ENCODE results near the gene TLK1. TPM values are rescaled to one million over a fixed set of nuclear protein-coding genes. Genes with fewer than 3 reads are reported as not detected.

Gene TLK1
- total and polyA plus RNA-seq, 4 donors = 8.5 to 54.4 (median 27.3) TPM

DNA sequence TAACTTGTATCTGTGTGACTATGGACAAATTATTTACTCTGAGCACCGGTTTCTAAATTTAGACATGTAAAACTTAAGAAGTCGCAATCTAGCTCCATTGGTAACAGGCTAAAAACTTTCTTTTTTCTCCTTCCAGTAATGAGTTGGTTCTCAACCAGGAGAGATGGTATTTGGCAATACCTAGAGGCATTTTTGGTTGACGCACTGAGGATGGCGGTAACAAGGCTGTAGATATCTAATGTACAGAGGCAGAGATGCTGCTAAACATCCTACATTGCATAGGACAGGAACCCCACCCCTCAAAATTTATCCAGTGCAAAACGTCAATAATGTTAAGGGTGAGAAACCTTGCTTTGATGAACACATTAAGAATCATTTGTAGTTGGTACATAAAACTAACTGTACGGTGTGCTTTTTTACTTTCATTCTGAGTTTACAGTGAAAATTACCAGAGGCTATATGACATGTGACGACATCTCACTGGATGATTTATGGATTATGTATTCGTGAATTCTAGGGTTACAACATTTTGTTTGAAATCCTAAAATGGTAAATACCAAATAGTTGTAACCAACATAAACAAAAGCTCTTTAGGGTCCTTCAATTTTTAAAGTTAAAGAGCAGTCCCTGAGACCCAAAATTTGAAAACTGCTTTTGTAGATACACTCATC, 91.3 kb downstream of the TLK1 start:
- Histone ChIP-seq H3K4me3 (no peak overlapping the region), H3K9ac (ENCODE audit: insufficient read depth in 1 of 2, low read length in 2 of 2) (no peak overlapping the region), H3K9me3 (ENCODE audit: control insufficient read depth in 4 of 4, insufficient read depth in 3 of 4, low read length in 3 of 4) (no peaks in the 10 kb centered on the region), H3K36me3 (ENCODE audit: control insufficient read depth in 4 of 4, insufficient read depth in 4 of 4, low read length in 4 of 4) (peaks cover 0 to 5% (median 1%) of the 10 kb centered on the region in 4 donors), H3K27ac (ENCODE audit: low read depth in 1 of 2, low read length in 1 of 2) (no peak overlapping the region), H3K27me3 (ENCODE audit: control insufficient read depth in 3 of 3, insufficient read depth in 3 of 3, low read length in 2 of 3) (no peaks in the 10 kb centered on the region), H3K4me1 (ENCODE audit: control insufficient read depth in 5 of 5, insufficient read depth in 5 of 5, low read length in 5 of 5) (no peaks in the 10 kb centered on the region)
- WGBS, 2 donors = 87% methylated on average over 8 of the region's 8 CpGs
- DNase-seq = no peak
- TF ChIP-seq CTCF (IDR thresholded peaks at IDR 0.05; ENCODE audit: control extremely low read depth, extremely low read depth) = no peak
- no peak for ATAC-seq (ENCODE audit: insufficient read depth, low FRiP score)

- Histone ChIP-seq H3K4me1 (ENCODE audit: control insufficient read depth in 5 of 5, insufficient read depth in 5 of 5, low read length in 5 of 5) (no peaks in the 10 kb centered on the region), H3K9ac (ENCODE audit: insufficient read depth in 1 of 2, low read length in 2 of 2) (no peak overlapping the region), H3K9me3 (ENCODE audit: control insufficient read depth in 4 of 4, insufficient read depth in 3 of 4, low read length in 3 of 4) (no peaks in the 10 kb centered on the region), H3K27ac (ENCODE audit: low read depth in 1 of 2, low read length in 1 of 2) (no peak overlapping the region), H3K36me3 (ENCODE audit: control insufficient read depth in 4 of 4, insufficient read depth in 4 of 4, low read length in 4 of 4) (no peaks in the 10 kb centered on the region), H3K27me3 (ENCODE audit: control insufficient read depth in 3 of 3, insufficient read depth in 3 of 3, low read length in 2 of 3) (no peaks in the 10 kb centered on the region), H3K4me3 (no peak overlapping the region)
- TF ChIP-seq CTCF (IDR thresholded peaks at IDR 0.05; ENCODE audit: control extremely low read depth, extremely low read depth) = no peak
- ATAC-seq (ENCODE audit: insufficient read depth, low FRiP score) (no peak), DNase-seq (no peak)
- WGBS, 2 donors = 85 to 97% methylated on average over 1 of the region's 1 CpG
Measured at GRCh38 chr2:171066110-171066509, 94.6 kb downstream of the TLK1 start.

DNA sequence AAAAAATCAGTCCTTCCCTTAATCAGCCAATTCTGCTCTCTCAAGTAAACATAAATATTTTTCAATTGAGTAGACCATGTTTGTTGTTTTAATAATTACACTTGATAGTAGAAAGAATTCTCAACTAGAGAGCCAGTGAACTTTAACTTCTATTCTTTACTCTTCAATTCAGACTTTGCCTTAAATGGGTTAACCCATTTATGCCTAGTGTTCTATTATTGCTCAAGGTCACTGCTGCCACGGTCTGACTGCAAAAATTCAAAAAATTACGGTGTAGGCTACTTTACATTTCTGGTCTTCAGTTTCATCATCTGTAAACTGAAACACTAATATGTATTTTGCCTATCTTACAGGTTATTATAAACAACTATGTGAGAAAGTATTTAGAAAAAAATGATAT, 103.1 kb downstream of the TLK1 start:
- Histone ChIP-seq H3K4me3 (no peak overlapping the region), H3K9ac (ENCODE audit: insufficient read depth in 1 of 2, low read length in 2 of 2) (no peak overlapping the region), H3K27ac (ENCODE audit: low read depth in 1 of 2, low read length in 1 of 2) (no peak overlapping the region), H3K4me1 (ENCODE audit: control insufficient read depth in 5 of 5, insufficient read depth in 5 of 5, low read length in 5 of 5) (no peaks in the 10 kb centered on the region), H3K9me3 (ENCODE audit: control insufficient read depth in 4 of 4, insufficient read depth in 3 of 4, low read length in 3 of 4) (no peaks in the 10 kb centered on the region), H3K36me3 (ENCODE audit: control insufficient read depth in 4 of 4, insufficient read depth in 4 of 4, low read length in 4 of 4) (peaks cover 3 to 12% (median 9%) of the 10 kb centered on the region in 4 donors), H3K27me3 (ENCODE audit: control insufficient read depth in 3 of 3, insufficient read depth in 3 of 3, low read length in 2 of 3) (no peaks in the 10 kb centered on the region)
- no peak for ATAC-seq (ENCODE audit: insufficient read depth, low FRiP score)
- TF ChIP-seq CTCF (IDR thresholded peaks at IDR 0.05; ENCODE audit: control extremely low read depth, extremely low read depth) = no peak
- DNase-seq = no peak
- 85 to 87% methylated on average over 2 of the region's 2 CpGs for WGBS, 2 donors

GRCh38 chr2:171056307-171056706, 104.4 kb downstream of the TLK1 start:
- DNase-seq (no peak), ATAC-seq (ENCODE audit: insufficient read depth, low FRiP score) (no peak)
- Histone ChIP-seq H3K9ac (ENCODE audit: insufficient read depth in 1 of 2, low read length in 2 of 2) (no peak overlapping the region), H3K36me3 (ENCODE audit: control insufficient read depth in 4 of 4, insufficient read depth in 4 of 4, low read length in 4 of 4) (peaks cover 3 to 12% (median 10%) of the 10 kb centered on the region in 4 donors), H3K27me3 (ENCODE audit: control insufficient read depth in 3 of 3, insufficient read depth in 3 of 3, low read length in 2 of 3) (no peaks in the 10 kb centered on the region), H3K4me1 (ENCODE audit: control insufficient read depth in 5 of 5, insufficient read depth in 5 of 5, low read length in 5 of 5) (no peaks in the 10 kb centered on the region), H3K9me3 (ENCODE audit: control insufficient read depth in 4 of 4, insufficient read depth in 3 of 4, low read length in 3 of 4) (no peaks in the 10 kb centered on the region), H3K27ac (ENCODE audit: low read depth in 1 of 2, low read length in 1 of 2) (no peak overlapping the region), H3K4me3 (no peak overlapping the region)
- no peak for TF ChIP-seq CTCF (IDR thresholded peaks at IDR 0.05; ENCODE audit: control extremely low read depth, extremely low read depth)
- 65 to 71% methylated on average over 1 of the region's 1 CpG for WGBS, 2 donors

Data from lung (tissue), 12 donors.